NCI-H1105 treated with DMSO at 0.1 percent for 48 hours (cell line): ENCODE results near the gene CHI3L2.

ENCODE experiments used
- DNase-seq: peaks from one replicate; lab custom pipeline; 2025; lab: John Stamatoyannopoulos, UW

The CHI3L2 gene

DNA sequence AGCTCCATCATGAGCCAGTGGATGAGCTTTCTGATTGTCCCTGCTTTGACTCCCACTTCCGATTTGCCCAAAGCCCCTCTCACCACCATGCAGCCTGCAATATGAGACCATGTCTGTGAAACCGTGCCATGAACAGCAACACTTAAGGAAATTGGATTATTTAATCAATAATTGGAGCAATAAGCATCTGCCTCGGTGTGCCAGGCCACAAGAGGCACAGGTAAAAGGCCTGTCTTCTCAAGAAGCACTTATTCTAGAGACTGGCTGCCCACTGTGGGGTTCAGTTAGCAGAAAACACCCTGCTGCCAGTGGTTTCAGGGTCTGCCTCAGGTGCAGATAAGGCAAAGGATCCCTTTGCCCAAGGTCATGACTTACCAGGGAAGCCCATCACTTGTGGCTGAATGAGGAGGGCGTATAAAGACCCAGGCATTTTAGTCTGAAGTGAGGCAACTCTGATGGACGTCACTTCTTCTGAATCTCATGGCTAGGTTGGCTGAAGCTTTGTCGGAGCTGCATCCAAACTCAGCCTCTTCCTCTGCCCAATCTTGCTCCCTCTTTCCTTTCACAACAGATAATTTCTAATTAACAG, 7.1 kb upstream of the CHI3L2 start:
- DNase-seq: no peak

DNA sequence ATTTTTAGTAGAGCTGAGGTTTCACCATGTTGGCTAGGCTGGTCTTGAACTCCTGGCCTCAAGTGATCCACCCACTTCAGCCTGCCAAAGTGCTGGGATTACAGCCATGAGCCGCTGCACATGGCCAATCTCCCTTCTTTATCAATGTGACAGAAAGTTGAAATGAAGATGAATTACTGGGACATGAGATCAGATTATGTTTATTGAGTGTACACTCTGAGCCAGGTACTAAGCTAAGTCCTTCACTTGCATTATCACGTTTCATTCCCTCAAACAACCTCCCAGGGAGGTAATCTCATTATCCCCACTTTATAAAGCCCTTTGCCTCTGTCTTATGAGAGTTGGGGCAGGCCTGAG, 6.3 kb upstream of the CHI3L2 start:
- no peak for DNase-seq

DNA sequence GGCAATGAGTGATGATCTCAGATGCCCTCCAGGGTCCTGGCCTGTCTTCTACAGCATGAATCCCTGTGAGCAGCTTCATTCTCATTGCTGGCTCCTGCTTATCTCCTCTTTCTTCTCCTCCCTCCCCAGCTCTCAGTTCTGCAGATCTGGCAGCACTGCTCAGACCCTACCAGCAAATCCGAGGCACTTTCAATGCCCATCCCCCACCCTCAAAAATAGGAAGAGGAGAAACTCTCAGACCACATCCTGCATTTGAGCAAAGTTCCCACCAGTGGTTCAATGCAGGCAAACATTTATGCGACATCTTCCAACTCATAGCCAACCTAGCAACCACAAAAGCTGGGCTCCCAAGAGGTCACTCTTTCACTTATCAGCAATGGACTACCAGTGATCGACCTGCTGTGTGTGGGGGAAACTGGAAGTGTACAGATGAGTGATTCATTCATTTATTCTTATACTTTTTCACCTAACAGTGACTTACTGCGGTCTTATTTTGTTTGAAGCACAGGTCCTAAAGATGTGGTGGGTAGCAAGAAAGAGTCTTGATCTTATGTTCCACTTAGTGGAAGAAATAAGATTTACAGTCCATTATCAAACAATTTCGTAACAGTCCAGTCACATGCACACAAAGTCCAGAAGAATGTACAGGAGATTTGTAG, 5.8 kb upstream of the CHI3L2 start:
- DNase-seq: no peak

DNA sequence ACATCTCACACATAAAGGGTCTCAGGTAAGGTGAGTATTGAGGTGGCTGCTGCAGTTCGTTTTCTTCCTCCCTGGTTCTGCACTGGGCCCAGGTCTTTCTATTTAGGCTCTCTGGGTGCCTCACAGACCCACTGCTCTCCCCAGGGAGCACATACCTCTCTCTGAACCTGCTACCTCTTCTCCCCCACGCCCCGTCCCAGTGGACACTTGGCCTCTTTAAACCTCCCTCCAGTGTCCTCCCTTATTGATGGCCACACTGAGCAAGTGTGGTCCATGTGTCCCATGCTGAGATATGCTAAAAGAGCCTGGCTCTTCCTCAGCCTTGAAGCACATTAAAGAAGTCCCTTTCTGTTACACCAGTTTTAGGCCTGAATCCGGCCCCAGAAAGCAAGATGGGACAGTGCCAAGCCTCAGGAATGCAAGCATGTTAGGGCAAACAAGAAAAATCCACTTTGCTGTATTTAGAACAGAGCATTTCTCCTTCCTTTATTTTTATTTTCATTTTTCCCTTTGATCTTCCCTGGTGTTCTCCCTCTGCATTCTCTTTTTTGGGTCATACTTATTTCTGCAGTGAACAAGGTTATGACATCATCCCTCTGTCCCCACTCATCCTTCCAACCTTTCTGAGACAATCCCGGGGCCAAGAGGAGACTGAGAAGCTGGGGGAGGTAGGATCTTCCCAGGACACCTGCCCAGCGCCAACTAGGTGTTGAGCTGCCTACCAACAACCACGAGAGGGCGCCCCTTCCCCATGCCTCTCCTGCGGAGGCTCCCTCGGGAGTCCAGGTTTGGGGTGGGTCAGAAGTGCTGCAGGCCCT, 5.0 kb upstream of the CHI3L2 start:
- DNase-seq: peak; percentile 70

DNA sequence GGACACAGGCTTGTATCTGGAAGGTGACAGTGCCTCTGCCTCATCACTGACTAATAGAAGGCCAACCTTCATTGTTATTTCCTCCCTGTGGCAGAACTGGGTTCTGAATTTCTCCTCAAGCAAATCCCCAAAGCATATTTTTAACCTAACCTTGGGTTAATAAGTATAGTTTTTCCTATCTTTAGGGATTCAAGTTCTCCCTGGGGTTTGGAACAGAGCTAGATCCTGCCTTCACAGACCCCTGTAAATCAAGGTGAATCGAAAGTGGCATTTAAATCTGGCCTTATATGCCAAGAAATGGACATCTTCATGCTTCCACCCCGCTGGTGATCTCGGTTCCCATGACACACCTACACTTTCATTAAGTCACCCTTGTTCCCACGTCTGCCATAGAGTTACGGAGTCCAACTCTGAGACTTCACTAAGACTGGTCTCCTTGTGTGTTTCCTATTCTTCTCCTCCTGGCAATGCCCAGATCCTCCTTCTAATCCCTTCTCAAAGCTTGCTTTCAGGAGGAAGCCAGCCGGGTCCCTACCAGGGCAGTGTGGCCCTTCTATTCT, 4.3 kb upstream of the CHI3L2 start:
- DNase-seq: no peak

DNA sequence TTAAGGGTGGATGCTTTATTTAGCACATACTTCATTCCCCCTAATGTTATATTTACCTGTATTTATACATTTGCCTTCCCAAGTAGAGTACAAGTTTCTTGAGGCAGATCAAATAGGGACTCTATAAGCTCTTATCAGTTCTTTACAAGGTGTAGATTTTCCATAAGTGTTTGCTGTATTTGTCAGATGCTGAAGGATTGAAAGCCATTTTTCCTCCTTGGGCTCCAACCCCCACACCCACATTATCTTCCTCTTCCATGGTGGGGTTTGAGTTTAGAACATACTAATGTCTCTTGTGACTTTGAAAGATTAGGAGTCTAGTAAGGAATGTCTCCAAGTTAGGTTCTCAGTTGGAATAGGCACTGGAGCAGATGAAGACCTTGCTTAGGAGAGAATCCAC, 2.4 kb upstream of the CHI3L2 start:
- no peak for DNase-seq

DNA sequence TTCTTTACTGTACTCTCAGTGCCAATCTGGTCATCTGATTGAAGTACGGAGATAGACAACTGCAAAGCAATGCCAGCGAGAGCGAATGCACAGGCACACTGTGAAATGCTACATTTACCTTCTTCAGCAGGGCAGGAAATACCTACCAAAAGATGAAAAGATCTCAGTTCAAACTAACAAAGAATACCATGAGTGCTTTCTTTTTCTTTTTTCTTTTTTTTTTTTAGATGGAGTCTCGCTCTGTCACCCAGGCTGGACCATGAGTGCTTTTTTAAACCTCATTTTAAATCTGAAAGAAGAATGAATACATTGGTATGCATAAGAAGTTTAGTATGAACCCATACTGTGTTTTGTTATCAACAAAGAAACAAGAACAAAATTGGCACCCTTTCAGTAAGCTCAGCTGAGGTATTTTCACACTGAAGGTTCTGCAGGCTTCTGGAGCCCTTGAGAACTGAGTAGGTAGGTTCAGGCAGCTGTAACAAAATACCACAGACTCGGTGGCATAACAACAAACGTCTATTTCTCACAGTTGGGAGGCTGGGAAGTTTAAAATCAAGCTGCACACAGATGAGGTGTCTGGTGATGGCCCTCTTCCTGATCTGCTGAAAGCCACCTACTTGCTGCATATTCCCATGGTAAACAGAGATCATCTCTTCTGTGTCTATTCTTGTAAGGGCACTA, 1.7 kb upstream of the CHI3L2 start:
- no peak for DNase-seq

DNA sequence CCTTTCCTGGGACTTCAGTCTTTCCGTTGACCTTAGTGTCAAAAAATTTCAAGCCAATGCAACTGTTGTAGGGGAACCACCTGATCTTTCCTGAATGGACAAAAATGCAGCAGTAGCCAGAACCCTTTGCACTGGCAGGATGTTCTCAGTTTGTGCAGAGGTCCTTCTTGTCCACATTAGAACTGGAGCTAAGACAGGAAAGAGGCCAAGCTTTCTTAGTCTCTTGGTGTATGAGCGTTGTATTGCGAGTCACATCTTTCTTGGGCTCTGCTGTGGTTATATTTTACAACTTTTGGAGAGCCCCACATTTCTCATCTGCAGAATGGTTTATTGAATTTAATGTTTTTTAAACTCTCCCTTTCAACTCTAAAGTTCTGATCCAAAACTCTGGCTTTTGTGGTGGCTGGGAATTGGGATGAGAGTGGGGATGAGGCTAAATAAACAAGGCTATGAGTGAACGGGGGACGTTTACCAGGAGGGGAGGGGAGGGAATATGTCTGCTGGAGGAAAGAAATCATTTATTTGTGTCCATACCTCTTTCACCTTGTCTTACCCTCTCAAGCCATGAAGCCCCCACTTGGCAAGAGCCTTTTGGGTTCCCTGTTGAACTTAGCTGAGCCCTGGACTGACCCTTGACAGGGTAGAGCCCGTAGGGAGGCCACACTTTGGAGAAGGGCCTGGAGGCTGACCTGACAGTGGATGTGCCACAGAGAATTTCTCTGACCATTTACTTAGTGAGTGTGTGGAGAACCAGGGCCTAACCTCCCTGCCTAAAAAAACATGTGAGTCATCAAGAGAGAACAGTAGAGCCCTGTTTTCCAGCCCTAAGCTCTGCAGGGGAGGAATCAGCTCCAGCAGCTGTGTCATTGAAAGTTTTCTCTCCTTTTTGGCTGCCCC, 586 bp downstream of the CHI3L2 start:
- DNase-seq: no peak

DNA sequence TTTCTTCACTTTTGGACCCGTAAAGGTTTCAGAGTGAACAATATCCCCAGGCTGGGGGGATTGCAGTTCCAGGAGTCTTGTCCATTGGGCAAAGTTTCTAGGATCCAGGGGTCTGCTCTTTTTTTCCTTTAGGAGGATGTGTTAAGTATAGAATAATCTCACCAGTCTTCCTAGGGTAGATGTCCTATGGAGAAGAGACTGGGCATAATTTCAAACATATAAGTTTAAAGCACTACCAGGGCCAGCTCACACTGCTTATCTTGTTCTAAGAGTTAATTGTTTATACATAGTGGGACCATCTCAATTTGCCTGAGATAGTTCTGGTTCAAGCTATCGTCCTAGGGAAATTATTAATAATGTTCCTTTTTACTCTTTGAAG, 1.2 kb downstream of the CHI3L2 start:
- DNase-seq: no peak

DNA sequence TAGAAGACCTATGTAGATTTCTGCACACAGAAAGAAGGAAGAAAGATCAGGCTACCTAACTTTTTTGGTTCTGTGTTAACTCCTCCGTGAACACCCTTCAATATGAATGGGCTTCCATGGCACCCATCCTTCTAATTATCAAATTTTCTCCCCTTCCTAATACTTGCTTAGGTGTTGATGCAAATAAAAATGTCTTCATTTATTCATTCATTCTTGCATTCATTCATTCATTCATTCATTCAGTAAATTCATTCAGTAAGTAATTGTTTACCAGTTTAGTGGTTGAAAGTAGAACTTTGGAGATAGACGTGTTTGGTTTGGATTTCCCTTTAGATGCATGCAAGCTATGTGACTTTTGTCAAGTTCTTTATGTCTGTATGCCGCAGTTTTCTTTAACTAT, 4.6 kb downstream of the CHI3L2 start:
- DNase-seq: no peak

DNA sequence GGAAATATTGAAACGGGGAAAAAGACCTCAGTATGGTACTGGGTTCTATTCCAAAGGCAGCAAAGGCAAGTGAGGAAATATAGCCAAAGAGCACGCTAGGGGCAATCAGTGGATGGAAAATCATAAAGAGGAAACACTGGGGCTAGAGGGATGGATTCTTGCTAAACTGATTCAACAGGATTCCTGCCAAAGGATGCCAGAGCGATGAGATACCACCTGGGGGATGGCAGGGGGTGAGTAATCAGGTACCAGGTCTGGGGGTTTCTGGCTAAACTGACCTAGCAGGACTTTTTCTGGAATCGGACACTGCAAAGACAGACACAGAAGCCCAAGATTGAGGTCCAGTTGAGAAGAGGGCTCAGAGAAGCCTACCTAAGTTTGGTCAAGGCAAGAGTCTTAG, 6.7 kb downstream of the CHI3L2 start:
- no peak for DNase-seq

DNA sequence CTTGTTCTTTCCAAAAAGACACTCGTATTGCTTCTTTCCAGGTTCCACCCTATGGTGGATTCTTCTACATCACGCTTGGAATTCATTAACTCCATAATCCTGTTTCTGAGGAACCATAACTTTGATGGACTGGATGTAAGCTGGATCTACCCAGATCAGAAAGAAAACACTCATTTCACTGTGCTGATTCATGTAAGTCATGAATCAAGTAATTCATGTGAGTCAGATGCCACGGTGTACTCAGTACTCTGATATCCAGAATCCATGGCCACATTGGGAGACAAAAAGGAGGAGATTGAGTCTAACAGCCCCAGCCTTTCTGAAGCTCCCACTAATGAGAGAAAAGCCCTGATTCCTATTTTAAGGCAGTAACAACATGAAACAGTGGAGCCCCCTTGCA, 7.4 kb downstream of the CHI3L2 start:
- no peak for DNase-seq

DNA sequence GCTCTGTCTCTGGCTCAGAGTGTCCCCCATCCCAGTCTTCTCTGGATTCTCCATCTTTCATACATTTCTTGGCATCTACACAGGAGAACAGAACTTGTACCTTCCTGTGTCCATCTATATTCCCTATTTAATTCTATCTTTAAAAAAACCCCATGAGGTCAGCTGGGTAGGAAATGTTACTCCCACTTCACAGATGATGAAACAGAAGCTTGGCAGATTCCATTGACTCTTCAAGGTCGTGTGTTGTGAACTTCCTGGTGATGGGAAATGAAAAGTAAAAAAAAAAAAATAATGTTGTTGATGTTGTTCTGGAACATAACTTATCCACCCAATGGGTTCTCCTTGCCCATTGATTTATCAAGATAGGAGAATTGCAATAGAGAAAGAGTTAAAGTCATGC, 8.9 kb downstream of the CHI3L2 start:
- no peak for DNase-seq

DNA sequence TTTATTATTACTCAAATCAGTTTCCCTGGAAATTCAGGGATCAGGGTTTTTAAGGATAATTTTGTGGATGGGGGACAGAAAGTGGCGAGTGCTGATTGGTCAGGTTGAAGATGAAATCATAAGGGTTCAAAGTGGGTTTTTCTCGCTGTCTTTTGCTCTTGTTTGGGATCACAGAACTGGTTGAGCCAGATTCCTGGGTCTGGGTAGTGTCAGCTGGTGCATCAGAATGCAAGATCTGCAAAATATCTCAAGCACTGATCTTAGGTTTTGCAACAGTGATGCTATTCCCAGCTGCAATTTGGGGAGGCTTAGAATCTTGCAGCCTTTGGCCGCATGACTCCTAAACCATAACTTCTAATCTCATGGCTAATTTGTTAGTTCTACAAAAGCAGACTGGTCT, 9.3 kb downstream of the CHI3L2 start:
- no peak for DNase-seq

DNA sequence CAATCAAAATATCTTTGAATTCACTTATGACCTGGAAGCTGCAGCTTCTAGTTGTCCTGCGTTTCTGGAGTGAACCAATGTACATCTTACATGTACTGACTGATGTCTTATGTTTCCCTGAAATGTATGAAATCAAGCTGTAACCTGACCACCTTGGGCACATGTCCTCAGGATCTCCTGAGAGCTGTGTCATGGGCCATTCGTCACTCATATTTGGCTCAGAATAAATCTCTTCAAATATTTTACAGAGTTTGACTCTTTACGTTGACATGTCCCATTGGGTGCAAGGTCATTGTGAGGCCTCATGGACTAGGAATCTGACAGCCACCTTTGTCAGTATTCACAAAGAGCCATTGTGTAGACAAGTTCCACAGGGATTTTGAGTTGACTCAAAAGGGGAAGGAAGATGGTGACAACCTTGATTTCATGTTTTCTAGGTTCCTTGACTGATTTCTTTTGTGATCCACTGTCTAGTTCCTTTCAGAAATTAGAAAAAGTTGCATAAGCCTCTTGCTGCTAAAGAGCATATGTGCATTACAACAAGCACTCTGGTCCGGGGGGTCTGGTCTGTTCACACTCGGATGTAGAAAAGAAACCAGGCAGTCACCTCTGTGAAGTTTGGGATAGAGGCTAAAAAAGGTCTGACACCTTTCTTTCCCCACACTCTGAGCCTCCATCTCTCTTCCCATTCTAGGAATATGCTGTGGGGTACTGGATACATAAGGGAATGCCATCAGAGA, 10.7 kb downstream of the CHI3L2 start:
- DNase-seq: no peak

DNA sequence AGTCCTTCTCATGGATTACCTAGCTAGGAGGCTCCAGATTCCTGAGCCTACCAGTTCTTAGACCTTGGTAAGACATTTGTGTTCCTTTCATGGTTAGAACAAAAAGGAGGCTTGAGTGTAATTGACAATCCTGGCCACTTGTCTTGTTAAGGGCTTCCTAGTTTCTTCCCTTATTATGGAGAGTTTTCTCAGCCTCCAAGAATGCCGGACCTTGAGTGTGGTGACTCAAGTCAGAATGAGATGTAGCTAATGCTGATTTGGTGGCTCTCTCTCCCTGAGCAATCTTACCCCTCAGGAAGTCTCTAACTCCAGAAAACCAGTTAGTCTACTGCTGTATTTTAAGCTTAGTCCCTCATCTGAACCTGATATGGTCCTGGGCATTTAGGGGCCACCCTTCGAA, 14.3 kb downstream of the CHI3L2 start:
- DNase-seq: no peak

DNA sequence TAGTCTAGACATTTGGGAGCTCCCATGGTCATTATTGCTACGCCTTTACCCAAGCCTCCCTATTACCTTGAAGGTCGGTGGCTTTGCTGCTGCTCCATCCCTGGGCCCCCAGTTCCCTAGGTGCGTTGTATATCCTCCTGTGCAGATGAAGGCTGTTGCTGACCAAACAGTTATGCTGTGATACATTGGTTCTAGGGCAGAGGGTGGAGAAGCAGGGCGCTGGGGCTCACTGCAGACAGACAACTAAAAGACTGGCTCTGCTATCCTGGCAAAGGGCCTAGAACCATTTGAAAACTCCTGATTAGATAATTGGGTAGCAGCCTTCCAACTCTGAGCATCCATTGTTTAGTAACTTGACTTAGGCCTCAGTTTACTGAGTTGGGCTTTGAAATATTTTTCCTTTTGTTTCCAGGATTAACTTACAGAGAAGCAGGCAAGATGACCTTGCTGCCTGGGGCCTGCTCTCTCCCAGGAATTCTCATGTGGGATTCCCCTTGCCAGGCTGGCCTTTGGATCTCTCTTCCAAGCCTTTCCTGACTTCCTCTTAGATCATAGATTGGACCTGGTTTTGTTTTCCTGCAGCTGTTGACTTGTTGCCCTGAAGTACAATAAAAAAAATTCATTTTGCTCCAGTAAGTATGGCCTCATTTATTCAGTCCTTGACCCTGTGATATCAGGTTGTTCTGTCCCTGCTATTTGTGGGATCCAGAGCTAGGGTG, 15.5 kb downstream of the CHI3L2 start:
- DNase-seq: no peak

DNA sequence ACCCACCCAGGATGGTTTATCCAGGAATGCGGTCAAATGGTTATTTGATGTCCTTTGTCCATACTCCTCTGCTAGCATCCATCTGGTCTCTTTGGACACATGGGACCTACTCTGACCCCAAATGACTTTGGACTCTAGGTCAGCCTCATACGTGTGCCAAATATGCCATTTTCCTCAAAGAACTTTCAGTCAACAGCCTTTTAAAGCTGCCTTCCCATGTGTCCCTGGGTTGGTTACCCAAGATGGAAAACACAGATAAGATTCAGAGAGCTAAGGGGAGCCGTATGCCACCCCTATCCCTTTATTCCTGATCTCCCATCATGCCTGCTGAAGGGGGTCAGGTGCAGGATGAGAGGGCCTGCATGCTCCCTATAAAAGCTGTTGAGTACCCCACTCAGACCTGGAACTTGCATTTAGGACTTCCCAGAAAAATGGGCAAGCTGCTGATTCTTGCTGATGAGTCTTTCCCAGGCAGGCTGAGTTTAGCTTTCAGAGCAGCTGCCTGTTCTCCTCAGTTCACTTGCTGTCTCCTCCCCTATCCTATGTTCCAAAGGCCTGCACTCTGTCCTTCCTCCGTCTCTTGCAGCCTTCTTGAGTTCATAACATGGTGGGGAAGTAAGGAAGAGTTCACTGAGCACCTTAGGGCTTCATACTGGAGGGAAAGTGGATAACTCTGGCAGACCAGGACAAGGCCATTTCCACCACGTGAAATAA, 19.8 kb downstream of the CHI3L2 start:
- no peak for DNase-seq

DNA sequence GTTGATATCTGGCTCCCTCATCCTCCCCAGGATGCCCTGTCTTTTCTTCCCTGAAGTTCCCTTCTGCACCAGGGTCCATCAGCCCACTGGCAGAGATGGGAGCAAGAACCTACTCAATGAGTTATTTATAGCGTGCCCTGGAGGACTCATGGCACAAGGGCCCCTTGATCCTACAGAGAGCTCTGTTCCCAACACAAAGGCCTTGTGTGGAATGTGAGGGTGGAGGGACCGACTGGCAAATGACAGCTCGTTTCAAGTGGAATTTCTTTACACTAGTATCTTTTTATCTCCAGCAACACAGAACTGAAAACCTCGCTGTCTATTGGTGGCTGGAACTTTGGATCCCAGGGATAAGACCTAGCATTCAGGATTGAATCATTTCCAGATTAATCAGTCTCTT, 22.4 kb downstream of the CHI3L2 start:
- no peak for DNase-seq

DNA sequence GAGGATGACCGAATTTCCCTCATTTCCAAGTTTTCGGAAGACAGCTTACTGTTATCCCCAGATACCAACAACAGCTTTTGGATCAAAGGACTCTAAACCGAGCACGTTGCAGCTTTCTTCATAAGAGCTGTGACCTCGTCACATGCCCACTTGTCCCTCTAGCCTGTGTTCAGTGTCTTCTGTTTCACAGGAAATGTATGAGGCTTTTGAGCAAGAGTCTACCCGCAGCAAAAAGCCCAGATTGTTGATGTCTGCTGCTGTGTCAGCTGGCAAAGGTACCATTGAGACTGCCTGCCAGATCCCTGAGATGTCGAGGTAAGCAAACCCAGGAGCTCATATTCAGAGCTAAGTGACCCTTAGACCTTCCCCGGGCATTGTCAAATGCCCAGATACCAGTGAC, 24.1 kb downstream of the CHI3L2 start:
- DNase-seq: no peak
